Adipose tissue (tissue), 3 donors: Measurements from ENCODE around the gene TSPO. TPM values are rescaled to one million over a fixed set of nuclear protein-coding genes. Genes with fewer than 3 reads are reported as not detected.

Source experiments
- H3K27ac ChIP-seq: one replicate; pipeline ENCODE4 v1.5.1; 2013; ENCODE audit warnings: low read depth, low read length
- WGBS, 3 donors: extraction: QIAGEN DNeasy Blood & Tissue Kit; methylation state at CpG; one replicate each; pipeline ENCODE4 v1.1.7; 2013; 5-methylcytosine and 5-hydroxymethylcytosine counted together
- polyA plus RNA-seq, 3 donors: library from polyadenylated mRNA; stranded (reverse); fragments of 200-250 nt; gene quantifications; one replicate each; pipeline ENCODE4 v1.2.3, GENCODE V29; 2013
- donor health status: healthy with polysubstance abuse.
- donor health status: Bipolar disorder and iron deficiency.
- donor health status: healthy.

The TSPO gene
- polyA plus RNA-seq, 3 donors: 138 to 661 (median 447) TPM

GRCh38 chr22:43187171-43188099, 36.1 kb downstream of the TSPO start:
- WGBS, 3 donors: 4 to 7% (median 7%) methylated on average over 41 to 59 of the region's 86 CpGs
- no peak overlapping the region for H3K27ac ChIP-seq

DNA sequence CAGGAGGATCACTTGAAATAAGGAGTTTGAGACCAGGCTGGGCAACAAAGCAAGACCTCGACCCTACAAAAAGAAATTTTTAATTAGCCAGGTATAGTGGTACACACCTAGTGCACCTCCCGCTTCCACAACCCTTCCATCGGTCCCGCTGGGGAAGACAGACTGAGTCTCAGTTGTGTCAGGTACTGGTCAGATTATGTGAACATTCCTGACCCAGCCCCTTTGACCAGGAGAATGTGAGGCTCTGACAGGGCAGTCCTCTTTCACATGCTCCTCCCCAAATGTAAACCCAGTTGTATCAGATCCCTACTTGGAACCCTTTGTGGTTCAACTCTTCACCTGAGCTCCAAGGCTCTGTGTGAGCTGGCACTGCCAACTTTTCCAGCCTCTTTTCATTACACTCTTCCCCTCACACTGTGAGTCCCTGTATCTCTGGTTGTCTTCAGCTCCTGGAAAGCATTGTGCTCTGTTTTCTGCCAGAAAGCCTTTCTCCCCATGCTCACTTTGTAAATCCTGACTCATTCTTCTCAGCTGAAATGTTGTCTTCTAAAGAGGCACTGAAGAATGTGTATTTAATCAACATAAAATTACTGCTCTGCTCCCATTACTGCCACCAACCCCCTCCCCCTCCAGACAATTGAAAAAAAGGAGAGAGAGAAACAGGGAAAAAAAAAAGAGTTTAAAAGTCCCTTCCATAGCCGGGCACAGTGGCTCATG, 37.6 kb downstream of the TSPO start:
- H3K27ac ChIP-seq: no peak overlapping the region
- 93 to 95% (median 95%) methylated on average over 5 of the region's 5 CpGs for WGBS, 3 donors

DNA sequence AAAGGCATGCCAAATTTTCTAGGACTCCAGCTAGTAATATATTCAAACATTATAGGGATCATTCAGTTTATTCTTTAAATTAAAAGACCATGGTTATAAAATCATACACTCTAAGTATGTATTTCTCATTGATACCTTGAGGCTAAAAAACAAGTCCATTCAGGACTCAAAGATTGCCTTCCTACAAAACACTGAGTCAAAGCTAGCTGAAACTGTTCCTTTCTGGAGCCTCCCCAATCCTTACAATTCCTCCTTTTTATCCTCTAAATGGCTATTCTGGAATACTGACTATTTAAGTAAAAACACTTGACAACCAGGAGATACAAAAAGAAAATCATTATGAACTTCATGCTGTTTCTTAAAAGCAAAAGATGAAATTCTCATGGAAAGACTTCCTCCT, 40.5 kb downstream of the TSPO start:
- no peak overlapping the region for H3K27ac ChIP-seq

DNA sequence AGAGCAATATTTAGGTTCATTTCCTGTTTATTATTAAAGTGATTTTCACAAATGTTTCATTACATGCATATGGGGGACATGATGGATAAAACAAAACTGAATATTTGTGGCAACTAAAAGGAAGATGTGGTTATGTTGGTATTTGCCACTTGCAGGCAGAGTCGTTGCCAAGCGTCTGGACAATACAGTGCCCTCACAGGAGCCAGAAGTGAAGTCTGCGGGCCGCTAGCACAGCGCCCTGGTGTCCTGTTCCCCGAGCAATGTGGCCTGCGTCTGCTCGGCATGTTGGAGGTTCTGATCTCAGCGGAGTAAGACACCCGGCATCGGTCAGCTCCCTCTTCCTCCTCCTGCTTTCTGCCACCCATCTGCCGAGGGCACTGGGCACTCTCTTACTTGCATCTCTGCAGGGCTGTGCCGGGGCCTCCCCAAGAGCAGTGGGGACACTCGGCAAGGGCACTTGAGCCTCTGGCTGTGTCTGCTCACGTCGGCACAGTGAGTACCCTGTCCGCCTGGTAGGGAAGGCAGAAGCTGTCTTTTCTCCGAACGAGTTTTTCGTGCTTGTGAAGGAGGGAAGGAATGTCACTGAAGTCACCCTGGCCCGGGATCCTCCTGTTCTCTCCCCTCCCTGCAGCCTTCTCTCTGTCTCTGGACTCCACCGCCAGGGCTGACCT, 46.0 kb downstream of the TSPO start:
- H3K27ac ChIP-seq: no peak overlapping the region
- WGBS, 3 donors: 55 to 70% (median 59%) methylated on average over 22 of the region's 22 CpGs

GRCh38 chr22:43198126-43198525, 46.8 kb downstream of the TSPO start:
- no peak overlapping the region for H3K27ac ChIP-seq
- 71 to 91% (median 78%) methylated on average over 5 of the region's 5 CpGs for WGBS, 3 donors

- 78 to 88% (median 82%) methylated on average over 9 of the region's 9 CpGs for WGBS, 3 donors
- no peak overlapping the region for H3K27ac ChIP-seq
Observed at GRCh38 chr22:43198936-43199335, 47.6 kb downstream of the TSPO start.

- H3K27ac ChIP-seq: no peak overlapping the region
- 70 to 90% (median 85%) methylated on average over 10 to 11 of the region's 11 CpGs for WGBS, 3 donors
Observed at GRCh38 chr22:43199541-43199940, 48.2 kb downstream of the TSPO start.

- 80 to 84% (median 83%) methylated on average over 13 to 17 of the region's 17 CpGs for WGBS, 3 donors
- no peak overlapping the region for H3K27ac ChIP-seq
Observed at GRCh38 chr22:43200031-43200430, 48.7 kb downstream of the TSPO start.

GRCh38 chr22:43200555-43200954, 49.2 kb downstream of the TSPO start:
- H3K27ac ChIP-seq: no peak overlapping the region
- 88 to 92% (median 90%) methylated on average over 13 of the region's 13 CpGs for WGBS, 3 donors

DNA sequence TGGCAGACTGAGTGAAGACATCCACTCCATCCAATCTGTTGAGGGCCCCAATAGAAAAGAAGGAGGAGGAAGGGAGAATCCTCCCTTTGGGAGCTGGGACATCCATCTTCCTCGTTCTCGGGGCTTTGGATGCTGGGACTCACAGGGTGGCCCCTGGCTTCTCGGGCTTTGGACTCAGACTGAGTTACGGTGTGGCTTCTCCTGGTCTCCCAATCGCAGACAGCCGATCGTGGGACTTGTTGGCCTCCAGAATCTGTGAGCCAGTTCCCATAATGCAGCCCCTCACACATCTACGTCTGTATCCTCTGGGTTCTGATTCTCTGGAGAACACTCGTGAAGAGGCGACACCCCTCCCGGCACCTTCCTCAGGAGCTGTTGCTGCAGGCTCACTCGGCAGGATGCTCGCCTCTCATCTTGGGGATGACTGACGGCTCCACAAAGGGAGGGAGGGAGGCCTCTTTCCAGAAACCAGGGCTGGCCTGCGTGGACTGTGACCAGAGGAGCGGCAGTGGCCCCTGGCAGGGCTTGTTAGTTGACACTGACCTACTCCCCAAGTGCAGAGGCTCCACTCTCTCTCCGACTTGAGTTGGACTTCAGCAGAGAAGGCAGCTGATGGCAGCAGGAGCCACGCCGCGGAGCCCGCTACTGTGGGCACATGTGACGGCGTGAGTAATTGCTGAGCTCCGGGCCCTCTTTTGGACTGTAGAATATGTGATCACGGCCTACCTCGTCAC, 50.3 kb downstream of the TSPO start:
- WGBS, 3 donors: 90 to 94% (median 94%) methylated on average over 26 of the region's 26 CpGs
- H3K27ac ChIP-seq: no peak overlapping the region

DNA sequence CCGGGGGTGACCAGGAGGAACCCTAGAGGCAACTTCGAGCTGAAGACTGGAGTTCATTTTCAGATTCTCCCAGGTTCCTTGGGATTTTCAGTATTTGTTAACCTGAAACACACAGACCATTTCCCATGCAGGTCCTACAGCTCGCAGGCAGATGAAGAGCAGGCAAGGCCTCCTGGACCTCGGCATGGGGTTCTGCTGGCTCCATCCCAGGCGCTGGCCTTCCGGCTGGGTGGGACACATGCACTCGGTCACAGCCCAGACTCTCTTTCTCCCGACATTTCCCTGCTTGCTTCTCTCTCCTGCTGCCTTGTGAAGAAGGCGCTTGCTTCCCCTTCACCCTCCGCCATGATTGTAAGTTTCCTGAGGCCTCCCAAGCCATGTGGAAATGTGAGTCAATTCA, 51.0 kb downstream of the TSPO start:
- WGBS, 3 donors: 93 to 94% (median 93%) methylated on average over 10 of the region's 10 CpGs

DNA sequence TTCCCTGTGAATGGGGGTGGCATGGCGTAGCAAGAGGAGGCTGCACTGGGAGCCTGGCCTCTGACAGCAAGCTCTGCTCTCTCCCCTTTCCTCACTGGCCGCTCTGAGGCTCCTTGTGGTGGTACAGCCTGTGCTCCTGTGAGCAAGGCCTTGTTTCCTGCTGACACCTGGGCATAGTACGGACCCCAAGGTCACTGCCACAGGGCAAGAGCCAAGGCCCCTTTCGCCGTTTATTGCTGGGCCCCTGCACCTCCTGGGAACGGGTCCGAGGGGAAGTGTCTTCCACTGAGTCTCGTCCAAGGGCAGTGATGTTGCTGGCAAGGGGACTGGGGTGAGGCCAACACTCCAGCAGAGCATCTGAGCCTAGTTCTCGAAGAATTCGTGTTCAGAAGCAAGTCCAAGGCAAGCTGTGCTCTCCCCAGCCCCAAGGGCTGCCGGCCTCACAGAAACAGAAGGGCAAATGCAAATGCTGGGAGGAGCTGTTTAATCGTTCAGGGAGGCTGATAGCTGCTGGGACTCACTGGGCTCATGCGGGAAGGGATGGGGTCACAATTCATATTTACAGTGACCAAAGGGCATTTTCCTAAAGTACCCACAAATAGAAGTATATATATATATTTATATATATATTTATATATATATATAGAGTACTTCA, 51.5 kb downstream of the TSPO start:
- 69 to 81% (median 73%) methylated on average over 12 to 13 of the region's 13 CpGs for WGBS, 3 donors
- H3K27ac ChIP-seq: no peak overlapping the region

More for the DNA sequence above, 51.0 kb downstream of the TSPO start:
- no peak overlapping the region for H3K27ac ChIP-seq

DNA sequence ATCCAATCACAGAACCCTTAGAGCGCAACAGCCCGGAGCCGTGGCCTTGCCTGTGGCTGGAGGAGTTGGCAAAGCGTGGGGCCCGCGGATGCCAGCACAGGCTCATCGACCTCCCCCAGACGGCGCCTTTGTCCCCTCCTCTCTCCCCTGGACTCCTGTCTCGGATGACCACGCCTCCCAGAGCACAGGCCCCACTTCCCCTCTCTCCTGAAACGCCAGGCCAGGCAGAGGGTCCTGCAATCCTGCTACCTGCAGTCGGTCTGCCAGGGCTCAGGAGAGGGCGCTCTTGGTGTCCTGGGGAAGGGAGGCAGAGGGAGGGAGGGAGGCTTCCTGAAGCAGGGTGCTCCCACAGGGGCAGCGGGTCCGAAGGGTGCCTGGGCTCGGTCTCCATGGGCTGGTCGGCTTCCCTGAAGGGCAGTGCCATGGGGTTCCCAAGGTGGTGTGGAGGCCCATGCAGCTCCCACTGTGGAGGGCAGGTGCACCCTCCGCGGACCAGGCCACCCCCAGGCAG, 52.2 kb downstream of the TSPO start:
- WGBS, 3 donors: 63 to 69% (median 64%) methylated on average over 18 to 20 of the region's 20 CpGs
- no peak overlapping the region for H3K27ac ChIP-seq

DNA sequence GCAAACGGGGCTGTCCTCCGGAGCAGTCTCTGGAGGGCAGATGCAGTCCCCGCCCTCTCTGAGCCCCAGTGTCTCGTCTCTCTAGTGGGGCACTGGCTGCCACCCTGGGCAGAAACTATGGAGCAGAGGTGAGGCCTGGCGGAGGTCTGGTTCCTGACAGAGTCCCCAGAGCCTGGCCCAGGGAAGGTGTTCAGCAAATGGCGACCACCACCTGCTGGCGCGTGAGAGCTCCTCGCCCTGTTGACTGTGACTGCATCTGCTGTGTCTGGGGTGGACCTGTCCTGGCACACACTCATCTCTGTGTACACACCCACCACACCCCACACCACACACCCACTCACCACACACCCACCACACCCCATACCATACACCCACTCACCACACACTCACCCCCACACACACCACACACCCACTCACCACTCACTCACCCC, 53.9 kb downstream of the TSPO start:
- 82 to 91% (median 91%) methylated on average over 9 of the region's 9 CpGs for WGBS, 3 donors
- no peak overlapping the region for H3K27ac ChIP-seq

GRCh38 chr22:43205748-43206508, 54.6 kb downstream of the TSPO start:
- 56 to 69% (median 60%) methylated on average over 5 of the region's 5 CpGs for WGBS, 3 donors
- H3K27ac ChIP-seq: no peak overlapping the region

DNA sequence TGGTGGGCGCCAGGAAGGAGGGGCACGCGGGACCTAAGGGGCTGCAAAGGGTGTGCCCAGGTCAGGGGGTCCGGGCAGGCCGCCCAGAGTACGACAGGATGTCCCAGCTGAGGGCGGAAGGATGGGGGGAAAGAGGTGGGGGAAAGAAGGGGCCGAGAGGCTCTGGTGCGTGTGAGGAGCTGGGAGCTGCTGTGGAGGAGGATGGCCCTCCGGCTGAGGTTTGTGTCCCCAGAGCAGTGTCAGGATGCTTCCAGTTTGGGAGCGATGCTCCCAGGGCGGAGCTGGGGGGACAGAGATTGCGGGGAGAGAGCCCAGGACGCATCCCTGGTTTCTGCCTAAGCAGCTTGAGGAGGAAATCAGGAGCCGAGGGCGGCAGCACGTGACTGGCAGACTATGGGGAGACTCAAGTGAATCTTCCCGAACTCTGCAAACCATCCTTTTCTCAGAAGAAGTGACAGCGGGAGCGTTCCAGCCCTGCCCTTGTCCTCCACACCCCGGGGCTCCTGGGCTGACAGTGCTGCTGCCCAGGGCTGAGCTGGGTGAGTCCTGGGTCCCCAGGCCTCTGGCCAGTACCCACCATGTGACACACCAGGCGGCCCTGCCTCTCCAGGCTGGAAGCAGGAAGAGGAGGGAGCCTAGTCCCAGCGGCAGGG, 55.3 kb downstream of the TSPO start:
- 33 to 56% (median 37%) methylated on average over 22 to 23 of the region's 23 CpGs for WGBS, 3 donors
- H3K27ac ChIP-seq: no peak overlapping the region

DNA sequence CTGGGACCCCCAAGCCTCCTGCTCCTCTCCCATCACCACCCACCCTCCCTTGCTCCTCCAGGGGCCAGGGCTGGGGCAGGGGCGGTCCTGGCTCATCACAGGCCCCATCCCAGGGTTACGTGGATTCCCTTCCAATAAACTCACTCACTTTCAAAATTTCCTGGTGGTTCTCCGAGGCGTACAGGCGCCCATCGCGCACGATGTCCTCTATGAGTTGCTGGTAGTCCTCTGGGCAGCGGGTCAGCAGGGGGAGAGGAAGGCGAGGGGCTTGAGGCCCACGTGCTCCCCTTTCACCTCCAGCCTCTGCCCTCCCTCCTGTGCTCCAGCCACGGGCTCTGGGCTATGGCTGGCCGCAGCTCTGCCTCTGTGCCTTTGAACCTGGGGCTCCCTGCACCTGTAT, 56.0 kb downstream of the TSPO start:
- no peak overlapping the region for H3K27ac ChIP-seq
- WGBS, 3 donors: 78 to 93% (median 91%) methylated on average over 11 to 13 of the region's 13 CpGs
